H1 (cell line): Measurements from ENCODE around the gene RSU1. TPM values are rescaled to one million over a fixed set of nuclear protein-coding genes. Genes with fewer than 3 reads are reported as not detected.

Source experiments
- CTCF ChIA-PET: fragments of 300-600 bp; sonication (Branson Sonifier 250); formaldehyde crosslinking; loops from one replicate; lab custom pipeline; 2021; ENCODE audit not compliant: partially characterized antibody; lab: Charles Lee
- POLR2A ChIA-PET: fragments of 300-600 bp; sonication (Branson Sonifier 250); formaldehyde crosslinking; loops from one replicate; lab custom pipeline; 2021; ENCODE audit warnings: inconsistent platforms; ENCODE audit not compliant: partially characterized antibody; lab: Charles Lee
- DNase-seq, 2 experiments: peaks; one replicate each; pipeline versions ENCODE4 v3.0.0 to v3.0.0-alpha.2; 2010 to 2022; ENCODE audit warnings: low spot score in 2 of 2, low read depth in 1 of 2, mixed read lengths in 1 of 2
- FAIRE-seq: peaks from 2 replicates; lab custom pipeline; 2011; peaks lifted over from hg19 to GRCh38; lab: Jason Lieb, UNC
- H2AFZ ChIP-seq: 2 replicates; pipeline ENCODE4 v1.8.1; 2012; ENCODE audit warnings: low read length, inconsistent platforms
- H2AK5ac ChIP-seq: 2 replicates; pipeline ENCODE4 v1.6.1; 2013; ENCODE audit warnings: low read depth, low read length
- H2BK120ac ChIP-seq: replicated peaks from 2 replicates; pipeline ENCODE3; 2013; ENCODE audit warnings: low read depth, low read length, inconsistent platforms
- H2BK12ac ChIP-seq: 2 replicates; pipeline ENCODE4 v1.6.1; 2013; ENCODE audit warnings: low read depth, low read length
- H2BK15ac ChIP-seq: 2 replicates; pipeline ENCODE4 v1.6.1; 2013; ENCODE audit warnings: low read length
- H2BK20ac ChIP-seq: 2 replicates; pipeline ENCODE4 v1.6.1; 2013; ENCODE audit warnings: low read length
- H2BK5ac ChIP-seq: 2 replicates; pipeline ENCODE4 v1.6.1; 2013; ENCODE audit warnings: low read depth, low read length
- H3K14ac ChIP-seq: 2 replicates; pipeline ENCODE4 v1.6.1; 2013; ENCODE audit warnings: inconsistent platforms; ENCODE audit not compliant: insufficient read length
- H3K18ac ChIP-seq: 2 replicates; pipeline ENCODE4 v1.6.1; 2013; ENCODE audit warnings: low read length; ENCODE audit errors: extremely low read depth
- H3K23ac ChIP-seq: 2 replicates; pipeline ENCODE4 v1.6.1; 2013; ENCODE audit warnings: inconsistent platforms; ENCODE audit not compliant: insufficient read length
- H3K23me2 ChIP-seq: 2 replicates; pipeline ENCODE4 v1.6.1; 2013; ENCODE audit warnings: low read depth, low read length
- H3K27ac ChIP-seq: 2 replicates; pipeline ENCODE4 v1.6.1; 2011; ENCODE audit warnings: low read depth, low read length, inconsistent platforms
- H3K27me3 ChIP-seq, 4 experiments: replicated peaks in 1 of 4; 1 replicate in 1 of 4; 2 replicates in 3 of 4; pipeline versions ENCODE4 v1.6.1 to v1.8.1; 2011 to 2013; ENCODE audit warnings: low read length in 3 of 4, mild to moderate bottlenecking in 3 of 4, inconsistent platforms in 2 of 4, mixed read lengths in 2 of 4, moderate library complexity in 1 of 4; ENCODE audit not compliant: control insufficient read depth in 3 of 4, insufficient read depth in 3 of 4; ENCODE audit errors: extremely low read depth in 1 of 4
- H3K36me3 ChIP-seq, 4 experiments: 2 replicates each; pipeline versions ENCODE4 v1.6.1 to v1.8.1; 2011 to 2013; ENCODE audit warnings: mild to moderate bottlenecking in 4 of 4, low read length in 3 of 4, moderate library complexity in 2 of 4, control low read depth in 1 of 4, inconsistent platforms in 1 of 4; ENCODE audit not compliant: insufficient read depth in 4 of 4, control insufficient read depth in 2 of 4
- H3K4ac ChIP-seq: replicated peaks from 2 replicates; pipeline ENCODE3; 2013; ENCODE audit warnings: low read length, low read depth, mixed read lengths, inconsistent platforms; ENCODE audit not compliant: insufficient read length
- H3K4me1 ChIP-seq, 4 experiments: replicated peaks in 1 of 4; 1 replicate in 1 of 4; 2 replicates in 3 of 4; pipeline versions ENCODE4 v1.6.1 to v1.8.1; 2011 to 2013; ENCODE audit warnings: low read length in 3 of 4, inconsistent platforms in 2 of 4, mixed read lengths in 1 of 4; ENCODE audit not compliant: insufficient read depth in 4 of 4, control insufficient read depth in 3 of 4
- H3K4me2 ChIP-seq, 2 experiments: 2 replicates each; pipeline versions ENCODE4 v1.6.1 to v1.8.1; 2011 to 2013; ENCODE audit warnings: low read depth in 2 of 2, low read length in 2 of 2, control low read depth in 1 of 2, inconsistent platforms in 1 of 2, mild to moderate bottlenecking in 1 of 2; ENCODE audit not compliant: insufficient read depth in 1 of 2
- H3K4me3 ChIP-seq, 4 experiments: fragments of 200-600, 300-600 bp in 1 of 4; sonication (generic), shearing (Covaris generic), sonication (Bioruptor Twin) in 1 of 4; 2 replicates each; pipeline versions ENCODE4 v1.5.1 to v1.8.1; 2011 to 2016; ENCODE audit warnings: low read length in 4 of 4, low read depth in 3 of 4, control low read depth in 2 of 4, inconsistent platforms in 2 of 4, mild to moderate bottlenecking in 2 of 4, mixed read lengths in 1 of 4, moderate library complexity in 1 of 4; ENCODE audit not compliant: insufficient read depth in 2 of 4; ENCODE audit errors: extremely low read depth in 1 of 4
- H3K56ac ChIP-seq: replicated peaks from 2 replicates; pipeline ENCODE3; 2013; ENCODE audit warnings: low read depth, mild to moderate bottlenecking, mixed read lengths, low read length, inconsistent platforms; ENCODE audit not compliant: insufficient read length
- H3K79me1 ChIP-seq: 2 replicates; pipeline ENCODE4 v1.6.1; 2013; ENCODE audit warnings: low read depth, low read length, control low read depth
- H3K79me2 ChIP-seq, 2 experiments: 2 replicates each; pipeline versions ENCODE4 v1.6.1 to v1.8.1; 2012 to 2013; ENCODE audit warnings: low read length in 2 of 2, mild to moderate bottlenecking in 2 of 2, inconsistent platforms in 1 of 2; ENCODE audit not compliant: insufficient read depth in 2 of 2, control insufficient read depth in 1 of 2
- H3K9ac ChIP-seq, 4 experiments: replicated peaks in 1 of 4; 1 replicate in 1 of 4; 2 replicates in 3 of 4; pipeline versions ENCODE4 v1.6.1 to v1.8.1; 2011 to 2013; ENCODE audit warnings: low read depth in 3 of 4, low read length in 3 of 4, control low read depth in 2 of 4, mild to moderate bottlenecking in 2 of 4, moderate library complexity in 2 of 4, inconsistent platforms in 1 of 4; ENCODE audit errors: extremely low read depth in 1 of 4
- H3K9me3 ChIP-seq, 2 experiments: 2 replicates each; pipeline versions ENCODE4 v1.6.1 to v1.8.1; 2012 to 2013; ENCODE audit warnings: mild to moderate bottlenecking in 2 of 2, moderate library complexity in 2 of 2, control low read depth in 1 of 2, inconsistent platforms in 1 of 2, low read depth in 1 of 2, low read length in 1 of 2, mixed read lengths in 1 of 2; ENCODE audit not compliant: insufficient read depth in 2 of 2
- H4K20me1 ChIP-seq, 2 experiments: replicated peaks in 1 of 2; 2 replicates each; pipeline versions ENCODE3 to v1.8.1; 2011 to 2013; ENCODE audit warnings: inconsistent platforms in 2 of 2, low read length in 2 of 2, mild to moderate bottlenecking in 1 of 2; ENCODE audit not compliant: insufficient read depth in 2 of 2, control insufficient read depth in 1 of 2
- H4K5ac ChIP-seq: 2 replicates; pipeline ENCODE4 v1.6.1; 2013; ENCODE audit warnings: low read length, low read depth, mixed read lengths, inconsistent platforms; ENCODE audit not compliant: insufficient read length
- H4K8ac ChIP-seq: 2 replicates; pipeline ENCODE4 v1.8.0; 2013; ENCODE audit warnings: mild to moderate bottlenecking, moderate library complexity, low read length, inconsistent platforms; ENCODE audit not compliant: insufficient read depth; ENCODE audit errors: extremely low read depth
- H4K91ac ChIP-seq: replicated peaks from 2 replicates; pipeline ENCODE3; 2013; ENCODE audit warnings: low read length, mixed read lengths, inconsistent platforms; ENCODE audit not compliant: insufficient read length
- GABPA ChIP-seq: IDR thresholded peaks from 2 replicates; pipeline ENCODE4 v1.6.1; 2011; ENCODE audit warnings: mild to moderate bottlenecking, low read length, moderate library complexity, borderline replicate concordance; ENCODE audit not compliant: insufficient read depth
- RAD21 ChIP-seq, 2 experiments: IDR thresholded peaks in 1 of 2; conservative IDR thresholded peaks in 1 of 2; 2 replicates each; pipeline ENCODE4 v1.6.1; 2011; ENCODE audit warnings: low read depth in 2 of 2, low read length in 2 of 2, improper control_type of control experiment in 1 of 2, inconsistent platforms in 1 of 2, mild to moderate bottlenecking in 1 of 2, moderate library complexity in 1 of 2
- SAP30 ChIP-seq: fragments of 300-600 bp; sonication (generic); IDR thresholded peaks from 2 replicates; pipeline ENCODE4 v1.7.1; 2012; ENCODE audit warnings: low read length, moderate library complexity, mild to moderate bottlenecking, inconsistent platforms; ENCODE audit not compliant: insufficient read depth, insufficient replicate concordance
- SIX5 ChIP-seq: IDR thresholded peaks from 2 replicates; pipeline ENCODE4 v1.6.1; 2011; ENCODE audit warnings: mild to moderate bottlenecking, low read depth, low read length
- SP2 ChIP-seq: IDR thresholded peaks from 2 replicates; pipeline ENCODE4 v1.6.1; 2012; ENCODE audit warnings: mild to moderate bottlenecking, low read length, inconsistent platforms
- WGBS, 2 experiments: shearing (Covaris generic) in 1 of 2; methylation state at CpG; one replicate each; pipeline versions ENCODE4 v1.1.6 to v1.1.7; 2013 to 2015; ENCODE audit warnings: low lambda C conversion rate in 2 of 2, mixed read lengths in 2 of 2, inconsistent platforms in 1 of 2, low coverage in 1 of 2, missing lambda C conversion rate in 1 of 2; ENCODE audit not compliant: insufficient replicate concordance in 2 of 2, insufficient coverage in 1 of 2, insufficient read length in 1 of 2; ENCODE audit errors: extremely low coverage in 1 of 2, missing lambda C conversion rate in 1 of 2; 5-methylcytosine and 5-hydroxymethylcytosine counted together
- polyA plus RNA-seq, 7 experiments: library from polyadenylated mRNA; depleted of rRNA in 3 of 7; stranded (reverse) in 5 of 7; unstranded in 2 of 7; fragments of >200 nt in 5 of 7; fragments of 200-250 nt in 2 of 7; gene quantifications; 1 replicate in 5 of 7; 2 replicates in 1 of 7; 4 replicates in 1 of 7; pipeline versions ENCODE4 v1.2.1 to v1.2.3, GENCODE V29; 2011 to 2013; ENCODE audit warnings: missing spikeins in 2 of 7, mixed read lengths in 2 of 7
- total RNA-seq: library from RNA; stranded (reverse); fragmentation: NEBNext Ultra II Directional; extraction: Animal tissue kit (Norgen Biotek cat#: 25700); gene quantifications from 2 replicates; pipeline ENCODE4 v1.2.1, GENCODE V29; 2021

Gene RSU1
- total and polyA plus RNA-seq, 2 of the 8 experiments (the other 6 are each of a cell fraction or from before 2014, with no cell fraction given): 50.0 to 68.2 TPM

- H3K14ac ChIP-seq: no peak overlapping the region
- H3K4me2 ChIP-seq: no peak overlapping the region
- H3K79me2 ChIP-seq: no peaks in the 10 kb centered on the region
- no peak overlapping the region for H3K23ac ChIP-seq
- no peak overlapping the region for H4K91ac ChIP-seq
- H4K8ac ChIP-seq: no peak overlapping the region
- H3K9me3 ChIP-seq: no peaks in the 10 kb centered on the region
- DNase-seq (no peak), FAIRE-seq (no peak)
- no peaks in the 10 kb centered on the region for H3K27me3 ChIP-seq
- no peak overlapping the region for H3K27ac ChIP-seq
- WGBS, 2 experiments: 94% methylated on average over 7 of the region's 7 CpGs; no CpG with 5 or more reads in 1 of the 2 experiments
- no peak overlapping the region for H2BK5ac ChIP-seq
- ChIA-PET POLR2A (no interaction called here), CTCF (no interaction called here)
- no peak overlapping the region for H3K9ac ChIP-seq
- TF ChIP-seq SAP30 (no peak), SIX5 (no peak), SP2 (no peak), GABPA (no peak), RAD21 (IDR thresholded peaks at IDR 0.05 in 1 of 2, conservative IDR thresholded peaks at IDR 0.05 in 1 of 2; ENCODE audit: low read depth in 2 of 2, low read length in 2 of 2) (no peak)
- H4K20me1 ChIP-seq: no peaks in the 10 kb centered on the region
- H3K36me3 ChIP-seq: peaks cover 0 to 6% (median 0%) of the 10 kb centered on the region in 4 experiments; a peak in 2 of 8 replicates
- no peak overlapping the region for H2BK20ac ChIP-seq
- H3K79me1 ChIP-seq: no peaks in the 10 kb centered on the region
- H2BK12ac ChIP-seq: no peak overlapping the region
- H2BK15ac ChIP-seq: no peak overlapping the region
- H3K4ac ChIP-seq: no peak overlapping the region
- no peak overlapping the region for H3K18ac ChIP-seq
- H2BK120ac ChIP-seq: no peak overlapping the region
- no peak overlapping the region for H3K4me3 ChIP-seq
- no peaks in the 10 kb centered on the region for H3K4me1 ChIP-seq
- H2AFZ ChIP-seq: no peak overlapping the region
- H3K23me2 ChIP-seq: no peaks in the 10 kb centered on the region
- H2AK5ac ChIP-seq: no peak overlapping the region
- H3K56ac ChIP-seq: no peak overlapping the region
- no peak overlapping the region for H4K5ac ChIP-seq
Observed at GRCh38 chr10:16748749-16749148, 68.5 kb downstream of the RSU1 start.
